Cardiac septum (tissue), 1 donor: Measurements from ENCODE around the gene TNFRSF13B. TPM values are rescaled to one million over a fixed set of nuclear protein-coding genes. Genes with fewer than 3 reads are reported as not detected.
"Not testable (repeated sequence)": the region's sequence is repeated elsewhere in the genome, so short reads cannot be mapped to it uniquely, and the experiment has no call there.

Experiments used
- DNase-seq: peaks from one replicate; pipeline ENCODE4 v3.0.0-alpha.2; 2020; ENCODE audit warnings: low spot score
- intact Hi-C: fragments of 100-400 bp; cut with DNase I; formaldehyde crosslinking; loops from one replicate; pipeline ENCODE4 v1.14.0; 2022
- total RNA-seq: library from RNA; stranded (reverse); fragmentation: NEBNext Ultra II Directional; extraction: Animal tissue kit (Norgen Biotek cat#: 25700); gene quantifications from one replicate; pipeline ENCODE4 v1.2.1, GENCODE V29; 2021
- donor health status: DM: no; HTN: no; CAD: no.

The TNFRSF13B gene
- total RNA-seq, 1 donor from 2014 or later, result not detected

DNA sequence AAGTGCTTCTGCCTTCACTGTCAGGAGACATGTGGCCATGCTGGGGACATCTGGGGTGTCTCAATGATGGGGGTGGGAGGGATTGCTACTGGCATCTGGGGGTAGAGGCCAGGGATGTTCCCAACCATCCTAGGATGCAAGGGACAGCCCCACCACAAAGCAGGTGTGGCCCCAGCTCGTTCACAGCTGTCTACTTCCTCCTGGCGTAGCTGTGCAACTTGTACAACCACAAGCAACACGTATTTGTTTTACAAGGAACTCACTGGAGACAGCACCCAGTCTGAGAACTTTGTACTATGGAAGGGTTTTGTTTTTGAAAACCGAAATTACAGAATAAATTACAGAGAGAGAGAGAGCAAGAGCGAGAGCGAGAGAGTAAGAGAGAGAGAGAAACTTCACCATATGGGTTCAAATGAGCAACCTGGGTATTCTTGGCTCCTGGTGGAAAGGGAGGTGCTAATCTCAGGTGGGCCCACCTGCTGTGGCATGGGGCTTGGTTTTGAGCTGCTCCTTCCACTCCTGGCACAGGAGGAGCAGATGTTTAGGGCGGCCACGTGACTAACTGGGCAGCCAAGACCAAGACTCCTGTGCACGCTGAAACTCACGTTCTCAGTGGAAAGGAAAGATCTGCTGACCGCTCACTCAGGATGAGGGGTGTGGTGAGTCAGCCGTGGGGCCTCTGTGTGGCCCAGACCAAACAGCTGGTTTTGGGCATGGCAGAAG, 17.5 kb upstream of the TNFRSF13B start:
- intact Hi-C loops, result no loop called here
- peak; percentile 62 for DNase-seq

DNA sequence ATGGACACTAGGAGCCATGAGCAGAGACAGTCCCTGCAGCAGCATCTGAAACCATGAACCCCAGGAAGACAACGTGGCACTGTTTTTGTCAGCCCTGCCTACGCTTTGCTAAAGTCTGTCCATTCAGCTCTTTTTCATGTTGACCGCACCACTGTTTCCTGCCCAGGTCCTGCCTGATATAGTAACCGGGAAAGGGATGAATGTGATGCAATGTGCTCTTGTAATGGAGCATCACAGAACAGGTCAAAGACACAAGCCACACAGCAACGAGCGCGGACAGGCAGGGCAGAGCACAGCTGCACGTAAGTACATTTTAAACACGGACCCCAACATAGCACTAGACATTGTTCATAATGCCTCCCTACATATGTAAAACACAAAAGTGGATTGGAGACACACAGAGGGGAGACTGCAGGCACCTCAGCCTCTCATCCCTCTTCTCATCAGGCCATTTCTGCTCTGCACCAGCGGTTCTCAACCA, 16.9 kb upstream of the TNFRSF13B start:
- intact Hi-C loops, result no loop called here
- peak; percentile 54 for DNase-seq

DNA sequence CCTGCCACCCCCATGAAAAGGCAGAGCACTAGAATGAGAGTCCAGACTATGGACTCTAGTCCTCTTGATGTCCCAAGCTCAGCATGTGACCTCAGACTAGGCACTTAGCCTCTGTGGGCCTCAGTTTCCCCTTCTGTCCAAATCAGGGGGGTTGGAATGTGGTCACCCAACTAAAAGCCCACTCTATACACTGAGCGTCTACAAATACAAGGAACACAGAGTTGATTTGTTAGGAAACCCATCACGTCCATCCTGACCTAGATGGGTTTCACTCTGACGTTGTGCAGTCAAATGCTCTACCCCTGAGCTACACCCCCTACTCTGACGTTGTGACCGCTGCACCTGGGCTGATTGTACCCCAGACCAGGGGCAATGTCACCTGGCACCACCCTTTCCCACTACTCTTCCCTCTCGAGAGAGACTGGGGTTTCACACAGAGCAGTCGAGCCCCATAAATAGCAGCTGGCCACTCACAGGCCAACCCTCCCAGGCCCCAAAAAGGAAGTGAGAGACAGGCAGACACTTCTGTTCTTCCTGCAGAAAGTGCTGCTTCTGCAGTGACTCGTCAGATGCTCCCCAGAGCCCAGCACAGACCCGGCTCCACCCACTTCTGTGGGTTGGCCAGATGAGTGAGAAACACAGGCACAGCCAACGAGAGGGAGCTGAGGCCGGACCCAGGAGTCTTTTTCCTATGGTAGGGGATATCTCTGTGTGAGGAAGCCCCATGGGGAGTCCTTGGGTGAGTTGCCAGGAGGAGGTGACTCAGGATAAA, 16.1 kb upstream of the TNFRSF13B start:
- DNase-seq, result peak; percentile 75
- intact Hi-C loops, result no loop called here

DNA sequence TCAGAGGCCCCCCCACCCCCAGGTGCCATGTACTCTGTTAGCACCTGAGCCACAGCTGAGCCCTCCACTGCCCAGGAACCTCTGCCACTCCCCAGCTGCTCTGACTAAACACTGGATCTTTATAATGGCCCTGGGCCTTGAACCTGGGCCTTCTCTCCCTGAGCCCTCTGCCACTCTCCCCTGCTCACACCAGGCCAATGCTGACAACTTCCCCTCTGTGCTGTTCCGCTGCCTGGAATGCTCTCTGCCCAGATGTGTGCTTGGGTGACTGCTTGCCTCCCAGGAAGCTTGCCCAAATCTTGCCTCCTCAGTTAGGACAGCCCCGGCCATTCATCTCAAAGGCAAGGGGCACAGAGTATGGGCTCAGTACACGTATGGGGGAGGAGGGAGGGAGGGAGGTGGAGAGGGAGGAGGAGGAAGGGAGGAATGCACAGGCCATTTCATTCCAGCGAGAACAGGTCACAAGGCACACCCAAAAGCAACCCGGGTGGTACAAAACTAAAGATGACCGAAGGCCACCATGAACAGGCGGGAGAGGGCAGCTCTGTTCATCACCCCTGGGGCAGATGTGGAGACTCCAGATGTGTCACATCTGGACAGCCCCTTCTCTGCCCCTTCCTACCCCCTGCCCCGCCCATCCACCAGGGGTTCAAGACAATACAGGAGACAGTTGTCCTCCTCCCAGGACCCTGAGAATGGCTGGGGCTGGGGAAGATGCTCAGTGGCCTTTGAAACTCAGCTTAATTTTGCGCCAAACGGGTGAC, 15.3 kb upstream of the TNFRSF13B start:
- intact Hi-C loops, result no loop called here
- DNase-seq, result peak; percentile 71

DNA sequence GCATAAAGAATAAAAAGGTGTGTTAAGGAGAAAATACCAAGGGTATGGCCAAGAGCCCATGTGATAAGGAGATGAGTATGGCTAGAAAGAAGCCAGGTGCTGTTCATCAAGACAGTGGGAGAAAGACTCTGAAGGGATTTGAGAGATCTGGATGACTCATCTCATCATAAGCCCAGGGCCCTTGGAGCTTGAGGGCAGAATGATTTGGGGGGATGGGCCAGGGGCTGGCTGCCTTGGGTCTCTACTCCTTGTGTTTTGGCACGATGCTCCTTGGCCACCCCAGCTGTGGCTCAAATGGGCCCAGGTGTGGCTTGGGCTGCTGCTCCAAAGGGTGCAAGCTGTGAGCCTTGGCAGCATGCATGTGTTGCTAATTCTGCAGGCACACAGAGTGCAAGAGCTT, 14.5 kb upstream of the TNFRSF13B start:
- intact Hi-C loops, result no loop called here
- peak; percentile 33 for DNase-seq

DNA sequence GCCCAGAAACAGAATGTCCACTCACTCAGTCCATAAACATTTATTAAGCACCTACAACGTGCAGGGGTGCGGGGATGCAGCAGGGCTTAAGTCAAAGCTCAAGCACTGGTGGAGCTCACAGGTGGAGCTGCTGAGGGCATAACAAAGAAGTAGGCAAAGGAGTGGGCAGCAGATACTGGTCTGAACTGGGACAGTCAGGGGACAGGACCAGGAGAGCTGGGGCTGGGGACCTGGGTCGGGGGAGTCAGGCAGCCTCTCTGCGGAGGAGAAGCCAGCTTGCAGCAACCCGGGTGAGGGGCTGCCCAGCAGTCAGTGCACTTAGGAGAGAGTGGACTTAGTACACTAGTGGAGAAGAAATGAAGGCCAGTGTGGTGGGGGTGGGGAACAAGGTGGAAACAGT, 10.0 kb upstream of the TNFRSF13B start:
- intact Hi-C loops, result no loop called here
- DNase-seq, result peak; percentile 55

DNA sequence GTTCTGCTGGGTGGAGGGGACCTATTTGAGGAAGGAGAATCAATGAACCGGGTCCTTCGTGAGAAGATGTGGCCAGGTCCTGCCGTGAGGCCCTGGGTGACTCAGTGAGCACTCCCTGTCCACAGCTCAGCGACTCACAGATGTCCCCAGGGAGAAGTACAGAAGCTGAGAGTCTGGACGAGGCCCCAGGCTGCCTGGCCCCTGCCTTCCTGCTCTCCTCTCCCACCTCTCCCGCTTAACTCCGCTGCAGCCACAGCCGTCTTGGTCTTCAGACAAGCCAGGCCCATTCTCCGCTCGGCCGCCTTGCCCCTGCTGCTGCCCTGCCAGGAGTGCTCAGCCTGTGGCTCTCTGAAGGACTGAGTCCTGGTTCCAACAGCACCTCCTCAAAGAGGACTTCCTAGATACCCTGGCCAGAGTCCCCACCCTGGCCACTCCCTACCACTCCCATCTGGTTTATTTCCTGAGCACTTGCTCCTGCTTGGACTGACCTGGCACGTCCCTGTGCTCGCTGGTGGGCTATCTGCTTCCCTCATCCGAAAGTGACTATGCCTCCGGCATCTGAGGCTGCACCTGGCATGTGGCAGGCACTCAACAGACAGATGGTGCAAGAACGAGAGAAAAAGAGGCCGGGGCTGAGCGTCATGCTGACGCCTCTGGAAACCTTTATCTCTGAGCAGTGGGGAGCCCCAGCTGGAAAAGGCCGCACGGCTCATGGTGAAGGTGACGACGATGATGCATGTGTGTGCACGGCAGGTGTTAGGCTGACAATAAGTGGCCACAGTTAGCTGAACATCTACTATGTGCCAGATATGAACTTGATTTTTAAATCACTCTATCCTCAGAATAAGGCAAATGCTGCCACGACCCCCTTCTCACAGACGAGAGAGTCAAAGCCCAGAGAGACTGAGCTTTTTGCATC, 9.2 kb upstream of the TNFRSF13B start:
- intact Hi-C loops, result no loop called here
- DNase-seq, result peak; percentile 71

DNA sequence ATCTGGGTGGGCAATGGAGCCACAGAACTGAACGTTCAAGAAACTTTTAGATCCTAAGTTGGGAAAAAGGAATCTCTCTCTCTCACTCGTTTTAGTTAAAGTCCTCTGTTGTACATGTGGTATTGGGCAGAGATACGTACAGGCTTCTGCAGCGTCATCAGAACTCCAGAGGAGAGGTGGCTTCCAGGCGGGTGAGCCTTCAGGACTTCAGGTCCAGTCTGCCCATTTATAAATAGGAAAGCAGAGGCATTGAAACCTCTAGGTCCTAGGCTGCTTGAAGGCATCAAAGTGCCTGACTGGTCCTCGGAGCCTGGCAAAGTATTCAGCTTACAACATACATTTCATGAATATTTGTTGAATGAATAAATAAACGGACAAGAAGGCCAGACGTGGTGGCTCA, 8.1 kb upstream of the TNFRSF13B start:
- intact Hi-C loops, result no loop called here

DNA sequence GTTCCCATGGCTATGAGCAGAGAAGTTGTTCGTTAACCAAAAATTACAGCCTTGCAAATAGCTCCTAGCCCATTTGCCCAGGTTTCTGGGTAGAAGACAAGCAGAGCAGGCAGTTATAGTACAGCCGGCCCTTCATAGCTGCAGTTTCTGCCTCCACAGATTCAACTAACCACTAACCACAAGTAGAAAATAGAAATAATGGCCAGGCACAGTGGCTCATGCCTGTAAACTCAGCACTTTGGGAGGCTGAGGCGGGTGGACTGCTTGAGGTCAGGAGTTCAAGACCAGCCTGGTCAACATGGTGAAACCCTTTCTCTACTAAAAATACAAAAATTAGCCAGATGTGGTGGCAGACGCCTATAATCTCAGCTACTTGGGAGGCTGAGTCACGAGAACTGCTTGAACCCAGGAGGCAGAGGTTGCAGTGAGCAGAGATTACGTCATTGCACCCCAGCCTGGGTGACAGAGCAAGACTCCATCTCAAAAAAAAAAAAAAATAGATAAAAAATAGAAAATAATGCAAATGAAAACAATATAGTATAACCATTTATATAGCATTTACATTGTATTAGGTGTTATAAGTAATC, 7.4 kb upstream of the TNFRSF13B start:
- intact Hi-C loops, DNase-seq: not testable (repeated sequence)

More for the DNA sequence above, 8.1 kb upstream of the TNFRSF13B start:
- DNase-seq, result no peak

DNA sequence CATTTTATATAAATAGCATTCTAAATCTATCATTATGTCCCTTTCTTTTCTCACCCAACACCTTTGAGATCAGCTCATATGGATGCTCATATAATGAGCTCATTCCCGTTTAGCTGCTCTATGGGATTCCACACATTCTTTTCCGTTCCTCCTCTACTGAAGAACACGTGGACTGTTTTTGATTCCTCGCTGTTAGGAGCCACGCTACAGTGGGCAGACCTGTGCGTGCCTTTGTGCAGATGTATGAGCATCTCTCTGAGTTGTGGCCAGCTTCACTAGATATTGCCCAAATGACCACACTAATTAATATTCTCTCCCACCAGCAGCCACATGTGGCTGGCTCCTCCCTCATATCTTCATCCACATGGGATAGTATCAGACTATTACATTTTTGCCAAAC, 6.0 kb upstream of the TNFRSF13B start:
- DNase-seq, result no peak
- intact Hi-C loops, result no loop called here

DNA sequence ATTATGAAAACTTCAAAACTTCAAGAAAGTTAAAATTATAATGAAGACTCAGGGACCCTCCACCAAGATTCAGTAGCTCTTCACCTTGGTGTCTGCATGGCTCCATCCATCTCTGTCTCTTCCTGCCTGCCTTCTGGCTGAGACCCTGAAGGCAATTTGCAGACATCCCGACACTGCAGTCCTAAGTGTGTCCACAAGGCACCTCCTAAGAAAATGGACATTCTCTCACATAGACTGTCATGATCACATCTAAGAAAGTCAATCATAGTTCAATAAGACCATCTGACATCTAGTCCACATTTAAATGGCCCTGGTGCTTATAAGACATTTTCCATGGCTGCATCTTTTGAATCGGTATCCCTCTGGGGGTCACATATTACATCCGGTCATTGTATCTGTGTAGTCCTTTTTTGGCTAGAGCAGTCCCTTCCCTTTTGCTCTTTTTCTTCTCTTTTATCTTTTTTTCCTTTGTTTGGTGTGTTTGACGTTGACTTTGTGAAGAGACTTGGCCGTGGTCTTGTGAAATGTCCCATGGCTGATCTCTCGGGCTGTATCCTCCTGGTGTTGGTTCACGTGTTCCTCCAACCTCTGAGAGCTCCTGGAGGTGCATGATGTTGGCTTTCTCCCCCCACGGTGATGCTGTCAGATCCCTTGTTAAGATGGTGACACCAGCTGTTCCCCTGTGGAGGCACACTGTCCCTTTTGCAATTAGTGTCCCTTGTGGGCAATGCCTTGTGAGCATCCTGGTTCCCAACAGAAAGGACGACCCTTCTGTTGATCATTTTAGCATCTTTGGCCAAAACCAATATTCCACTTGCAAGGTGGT, 5.0 kb upstream of the TNFRSF13B start:
- intact Hi-C loops, result no loop called here
- no peak for DNase-seq

DNA sequence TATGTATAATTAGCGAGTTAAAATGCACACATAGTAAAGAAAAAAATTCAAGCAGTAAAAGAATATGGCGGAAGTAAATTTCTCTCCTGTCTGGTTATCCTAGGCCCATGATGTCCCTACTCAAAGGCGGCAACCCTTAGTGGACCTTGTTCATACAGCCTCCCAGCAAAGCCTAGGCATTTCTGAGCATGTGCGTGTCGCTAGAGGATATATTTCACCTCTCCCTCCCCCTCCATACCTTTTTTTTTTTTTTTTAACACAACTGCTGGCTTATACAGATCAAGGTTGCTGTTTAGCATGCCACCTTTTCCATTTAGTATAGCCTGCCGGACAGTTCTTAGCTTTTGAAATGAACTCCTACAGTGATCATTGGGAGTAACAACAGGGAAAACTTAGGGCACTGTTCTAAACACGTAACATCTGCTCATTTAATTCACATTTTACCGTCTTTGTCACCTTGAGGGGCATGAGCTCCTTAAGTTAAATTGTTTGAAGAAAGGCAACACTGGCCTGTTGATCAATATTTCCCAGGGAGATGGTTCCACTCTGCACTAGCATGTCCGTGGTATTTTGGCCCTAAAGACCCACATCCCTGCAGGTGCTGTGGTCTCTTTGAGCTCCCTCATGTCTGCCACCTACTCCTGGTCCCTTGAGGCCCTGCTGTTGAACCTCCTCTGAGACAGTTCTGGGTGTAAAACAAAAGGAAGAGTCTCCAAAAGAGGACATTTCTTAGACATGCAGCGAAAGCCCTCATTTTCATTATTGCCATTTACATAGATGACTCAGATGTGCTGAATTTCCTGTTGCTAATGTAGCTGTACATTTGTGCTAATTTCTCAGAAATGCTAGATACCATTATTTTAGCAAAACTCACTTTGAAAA, 4.1 kb upstream of the TNFRSF13B start:
- no peak for DNase-seq
- intact Hi-C loops, result no loop called here

DNA sequence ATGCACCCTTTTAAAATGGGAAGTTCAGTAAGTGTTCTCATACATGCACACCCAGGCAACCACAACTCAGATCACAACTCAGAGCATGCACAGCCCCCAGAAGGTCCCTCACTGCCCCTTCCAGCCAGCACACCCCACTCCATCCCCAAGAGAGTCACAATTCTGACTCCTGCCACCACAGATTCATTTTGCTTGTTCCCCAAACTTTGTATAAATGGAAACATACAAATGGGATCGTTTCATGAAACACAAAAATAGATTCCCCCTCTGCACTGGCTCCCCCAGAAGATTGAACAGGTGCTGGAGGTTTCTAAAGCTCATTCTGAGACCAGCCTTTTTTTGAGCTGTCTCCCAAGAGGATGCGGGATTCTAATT, 3.3 kb upstream of the TNFRSF13B start:
- no peak for DNase-seq
- intact Hi-C loops, result no loop called here

DNA sequence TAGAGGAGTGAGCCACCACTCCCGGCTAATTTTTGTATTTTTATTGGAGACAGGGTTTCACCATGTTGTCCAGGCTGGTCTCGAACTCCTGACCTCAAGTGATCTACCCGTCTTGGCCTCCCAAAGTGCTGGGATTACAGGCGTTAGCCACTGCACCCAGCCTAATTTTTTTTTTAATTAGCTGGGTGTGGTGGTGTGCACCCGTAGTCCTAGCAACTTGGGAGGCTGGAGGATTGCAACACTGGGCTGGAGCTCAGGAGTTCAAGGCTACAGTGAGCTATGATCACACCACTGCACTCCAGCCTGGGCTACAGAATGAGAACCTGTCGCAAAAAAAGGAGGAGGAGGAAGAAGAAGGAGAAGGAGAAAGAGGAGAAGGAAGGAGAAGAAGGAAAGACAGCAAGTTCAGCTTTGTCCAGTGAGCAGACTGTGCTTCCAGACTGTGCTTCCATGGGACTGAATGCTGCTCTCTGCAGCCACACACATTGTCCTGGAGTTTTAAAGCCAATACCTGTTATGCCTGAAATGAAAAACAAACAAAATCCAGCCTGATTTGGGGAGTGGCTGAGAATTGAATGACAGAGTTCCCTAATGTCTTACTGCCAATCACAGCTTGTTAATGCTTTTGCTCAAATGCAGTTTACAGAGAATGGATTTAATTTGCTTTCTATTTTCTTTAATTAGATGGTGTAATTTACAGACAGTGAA, 2.8 kb upstream of the TNFRSF13B start:
- intact Hi-C loops, result no loop called here
- no peak for DNase-seq

DNA sequence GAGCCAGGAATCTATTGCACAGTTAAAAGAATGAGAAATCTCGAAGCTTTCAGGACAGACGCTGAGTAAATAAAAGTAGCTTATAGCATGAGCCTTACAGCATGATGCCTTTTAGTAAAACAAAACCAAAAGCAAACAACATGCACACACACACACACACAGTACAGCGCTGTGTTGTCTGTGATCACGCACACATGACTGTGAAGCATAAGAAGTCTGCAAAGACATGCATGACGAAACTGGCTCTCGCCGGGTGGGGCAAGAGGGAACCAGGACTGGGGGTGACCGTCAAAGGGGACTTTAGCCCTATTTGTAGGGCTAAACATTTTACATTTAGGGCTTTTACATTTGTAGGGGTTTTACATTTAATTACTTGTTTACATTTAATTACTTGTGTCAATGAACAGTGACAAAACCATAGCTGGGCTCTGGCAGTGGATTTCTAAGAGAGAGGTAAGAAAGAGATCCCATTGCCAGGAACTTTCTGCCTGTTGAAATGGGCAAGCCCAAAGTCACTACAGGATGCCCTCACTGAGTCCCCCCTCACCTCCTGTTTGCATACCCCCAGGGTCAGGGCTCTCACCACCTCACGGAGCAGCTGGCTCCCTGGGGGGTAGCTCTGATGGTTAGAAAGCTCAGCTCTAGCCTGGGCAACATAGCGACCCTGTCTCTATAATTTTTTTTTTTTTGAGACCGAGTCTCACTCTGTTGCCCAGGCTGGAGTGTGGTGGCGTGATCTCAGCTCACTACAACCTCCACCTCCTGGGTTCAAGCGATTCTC, 2.0 kb upstream of the TNFRSF13B start:
- no peak for DNase-seq
- intact Hi-C loops, result no loop called here

DNA sequence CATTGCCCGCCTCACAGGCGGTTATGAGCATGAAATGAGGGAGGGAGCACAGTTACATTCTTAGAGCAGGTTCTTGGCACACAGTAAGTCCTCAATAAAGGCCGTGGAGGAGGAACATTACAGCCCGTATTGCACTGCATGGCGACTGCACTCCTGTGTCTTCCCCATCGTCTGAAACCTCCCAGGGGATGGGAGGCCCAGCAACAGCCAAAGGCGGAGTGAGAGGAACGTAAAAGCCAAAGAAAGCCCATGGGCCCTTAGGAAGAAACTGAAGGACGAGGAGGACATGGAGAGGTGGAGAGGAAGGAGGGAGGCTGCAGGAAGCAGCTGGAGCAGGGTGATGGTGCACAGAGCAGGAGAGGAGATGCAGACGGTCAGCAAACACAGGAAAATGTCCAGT, 1.1 kb upstream of the TNFRSF13B start:
- DNase-seq, intact Hi-C loops: not testable (repeated sequence)
